Tibial artery (tissue), 4 donors: Measurements from ENCODE around the gene ACIN1.

Source experiments
- DNase-seq, 2 donors: peaks; one replicate each; pipeline ENCODE4 v3.0.0-alpha.2; 2019
- H3K27ac ChIP-seq, 2 donors: fragments of 200-600 bp; sonication (generic) in 1 of 2; 1 replicate in 1 of 2; 2 replicates in 1 of 2; pipeline ENCODE4 v1.5.1; 2018 to 2019; ENCODE audit warnings: mild to moderate bottlenecking in 1 of 2
- H3K27me3 ChIP-seq, 2 donors: fragments of 200-600 bp; sonication (generic) in 1 of 2; one replicate each; pipeline versions ENCODE4 v1.5.1 to v1.6.0; 2016 to 2019
- H3K36me3 ChIP-seq, 3 donors: fragments of 200-600 bp; sonication (generic) in 2 of 3; one replicate each; pipeline ENCODE4 v1.5.1; 2016 to 2019; ENCODE audit warnings: mild to moderate bottlenecking in 2 of 3
- H3K4me1 ChIP-seq, 4 donors: fragments of 200-600 bp; sonication (generic) in 2 of 4; 1 replicate in 3 of 4; 2 replicates in 1 of 4; pipeline ENCODE4 v1.5.1; 2016 to 2019
- H3K4me3 ChIP-seq, 2 donors: fragments of 200-600 bp; sonication (generic) in 1 of 2; 1 replicate in 1 of 2; 2 replicates in 1 of 2; pipeline ENCODE4 v1.5.1; 2018 to 2019; ENCODE audit warnings: mild to moderate bottlenecking in 2 of 2
- H3K9me3 ChIP-seq, 3 donors: fragments of 200-600 bp; sonication (generic) in 1 of 3; one replicate each; pipeline ENCODE4 v1.5.1; 2016 to 2019
- CTCF ChIP-seq, 2 experiments: fragments of 200-600 bp in 1 of 2; fragments of 450-650 bp in 1 of 2; IDR thresholded peaks; one replicate each; pipeline ENCODE4 v1.5.1; 2017 to 2019; ENCODE audit warnings: antibody characterized with exemption in 2 of 2, mild to moderate bottlenecking in 1 of 2, moderate library complexity in 1 of 2
- intact Hi-C: fragments of 100-400 bp; cut with DNase I; formaldehyde crosslinking; loops from one replicate; pipeline ENCODE4 v1.15.0; 2023; ENCODE audit warnings: low total_unique reads

The ACIN1 gene

GRCh38 chr14:23052671-23053070 is 42.3 kb downstream of the ACIN1 start:
- TF ChIP-seq CTCF (IDR thresholded peaks at IDR 0.05): no peak
- no peaks in the 10 kb centered on the region for H3K36me3 ChIP-seq
- intact Hi-C loops: no loop called here

GRCh38 chr14:23052182-23052623 is 42.7 kb downstream of the ACIN1 start:
- no peak for DNase-seq
- intact Hi-C loops: no loop called here
- Histone ChIP-seq H3K9me3 (no peaks in the 10 kb centered on the region), H3K36me3 (no peaks in the 10 kb centered on the region), H3K4me3 (no peak overlapping the region), H3K27me3 (peaks cover 0 to 3% of the 10 kb centered on the region in 2 donors), H3K4me1 (peaks cover 0 to 12% (median 11%) of the 10 kb centered on the region in 4 donors), H3K27ac (no peak overlapping the region)
- TF ChIP-seq CTCF (IDR thresholded peaks at IDR 0.05): peak in 1 of 2 experiments; percentile 9

More at GRCh38 chr14:23052671-23053070, 42.3 kb downstream of the ACIN1 start:
- DNase-seq: peak in 1 of 2 donors; percentile 9
- no peaks in the 10 kb centered on the region for H3K9me3 ChIP-seq
- no peak overlapping the region for H3K27ac ChIP-seq
- H3K4me1 ChIP-seq: peaks cover 0 to 14% (median 12%) of the 10 kb centered on the region in 4 donors
- no peak overlapping the region for H3K4me3 ChIP-seq
- peaks cover 0 to 3% of the 10 kb centered on the region in 2 donors for H3K27me3 ChIP-seq

- intact Hi-C loops: no loop called here
- peaks cover 0 to 4% (median 3%) of the 10 kb centered on the region in 4 donors for H3K4me1 ChIP-seq
These were observed 43.5 kb downstream of the ACIN1 start for GRCh38 chr14:23051141-23052057.

GRCh38 chr14:23049011-23049410 is 45.9 kb downstream of the ACIN1 start:
- H3K36me3 ChIP-seq: no peaks in the 10 kb centered on the region
- DNase-seq: no peak
- no peak overlapping the region for H3K27ac ChIP-seq
- peaks cover 0 to 3% of the 10 kb centered on the region in 2 donors for H3K27me3 ChIP-seq
- TF ChIP-seq CTCF (IDR thresholded peaks at IDR 0.05): no peak
- intact Hi-C loops: no loop called here
- H3K4me3 ChIP-seq: no peak overlapping the region
- no peaks in the 10 kb centered on the region for H3K4me1 ChIP-seq
- H3K9me3 ChIP-seq: no peaks in the 10 kb centered on the region

More at GRCh38 chr14:23051141-23052057, 43.5 kb downstream of the ACIN1 start:
- no peak for TF ChIP-seq CTCF (IDR thresholded peaks at IDR 0.05)
- H3K4me3 ChIP-seq: no peak overlapping the region
- no peaks in the 10 kb centered on the region for H3K9me3 ChIP-seq
- H3K27ac ChIP-seq: no peak overlapping the region
- no peak for DNase-seq
- peaks cover 0 to 3% of the 10 kb centered on the region in 2 donors for H3K27me3 ChIP-seq
- H3K36me3 ChIP-seq: no peaks in the 10 kb centered on the region

GRCh38 chr14:23047751-23048693 is 46.9 kb downstream of the ACIN1 start:
- H3K36me3 ChIP-seq: no peaks in the 10 kb centered on the region
- H3K4me3 ChIP-seq: no peak overlapping the region
- no peaks in the 10 kb centered on the region for H3K9me3 ChIP-seq
- DNase-seq: no peak
- H3K27me3 ChIP-seq: peaks cover 0 to 3% of the 10 kb centered on the region in 2 donors
- H3K27ac ChIP-seq: no peak overlapping the region
- TF ChIP-seq CTCF (IDR thresholded peaks at IDR 0.05): no peak
- no peaks in the 10 kb centered on the region for H3K4me1 ChIP-seq
- intact Hi-C loops: no loop called here
